GM12878 (cell line): ENCODE measurements around the gene MZB1. TPM values are rescaled to one million over a fixed set of nuclear protein-coding genes. Genes with fewer than 3 reads are reported as not detected.

Experiments
- ASH2L ChIP-seq: fragments of 300-600, 200-600 bp; sonication (generic); IDR thresholded peaks from 2 replicates; pipeline ENCODE4 v1.6.1; 2017; ENCODE audit warnings: low read depth, mild to moderate bottlenecking, borderline replicate concordance
- ATF7 ChIP-seq: fragments of 450-650 bp; IDR thresholded peaks from 2 replicates; pipeline ENCODE4 v1.6.1; 2016; ENCODE audit warnings: low read depth, mild to moderate bottlenecking
- BMI1 ChIP-seq: fragments of 450-650 bp; IDR thresholded peaks from 2 replicates; pipeline ENCODE4 v1.6.1; 2016; ENCODE audit warnings: mild to moderate bottlenecking, moderate library complexity, borderline replicate concordance
- CTCF ChIP-seq, 3 experiments: IDR thresholded peaks in 2 of 3; conservative IDR thresholded peaks in 1 of 3; 2 replicates each; pipeline ENCODE4 v1.5.1; 2011; ENCODE audit warnings: low read depth in 3 of 3, low read length in 3 of 3, mild to moderate bottlenecking in 3 of 3, control low read depth in 2 of 3, moderate library complexity in 2 of 3, inconsistent platforms in 1 of 3, mixed read lengths in 1 of 3; ENCODE audit not compliant: control insufficient read depth in 2 of 3, insufficient read depth in 1 of 3; ENCODE audit errors: extremely low read depth in 1 of 3
- ETV6 ChIP-seq, 2 experiments: fragments of 450-650 bp in 1 of 2; IDR thresholded peaks in 1 of 2; conservative IDR thresholded peaks in 1 of 2; 2 replicates each; pipeline ENCODE4 v1.6.1; 2014; ENCODE audit warnings: antibody characterized with exemption in 1 of 2, borderline replicate concordance in 1 of 2, low read depth in 1 of 2, mild to moderate bottlenecking in 1 of 2, moderate library complexity in 1 of 2
- FOXM1 ChIP-seq: IDR thresholded peaks from 2 replicates; pipeline ENCODE4 v1.6.1; 2012; ENCODE audit warnings: low read depth, mild to moderate bottlenecking, inconsistent platforms, low read length, moderate library complexity
- IRF4 ChIP-seq: IDR thresholded peaks from 2 replicates; pipeline ENCODE4 v1.6.1; 2011; ENCODE audit warnings: low read depth, low read length
- LARP7 ChIP-seq: fragments of 450-650 bp; IDR thresholded peaks from 2 replicates; pipeline ENCODE4 v1.6.1; 2017; ENCODE audit warnings: mild to moderate bottlenecking
- NFYA ChIP-seq: IDR thresholded peaks from 2 replicates; pipeline ENCODE4 v1.6.1; 2011; ENCODE audit warnings: low read depth, mild to moderate bottlenecking, low read length, improper control_type of control experiment, borderline replicate concordance
- NR2C1 ChIP-seq: fragments of 450-650 bp; IDR thresholded peaks from 2 replicates; pipeline ENCODE4 v1.6.1; 2017; ENCODE audit warnings: antibody characterized with exemption, mild to moderate bottlenecking, moderate library complexity
- PAX5 ChIP-seq: IDR thresholded peaks from 2 replicates; pipeline ENCODE4 v1.6.1; 2011; ENCODE audit warnings: low read depth, low read length, borderline replicate concordance
- PAX8 ChIP-seq: fragments of 450-650 bp; IDR thresholded peaks from 2 replicates; pipeline ENCODE4 v1.6.1; 2017; ENCODE audit warnings: mild to moderate bottlenecking, moderate library complexity
- PML ChIP-seq: IDR thresholded peaks from 2 replicates; pipeline ENCODE4 v1.6.1; 2012; ENCODE audit warnings: low read length, inconsistent platforms
- RAD51 ChIP-seq: fragments of 450-650 bp; IDR thresholded peaks from 2 replicates; pipeline ENCODE4 v1.6.1; 2016; ENCODE audit warnings: moderate library complexity, mild to moderate bottlenecking, inconsistent platforms
- RUNX3 ChIP-seq: IDR thresholded peaks from 2 replicates; pipeline ENCODE4 v1.6.1; 2012; ENCODE audit warnings: low read length, inconsistent platforms
- SMARCA5 ChIP-seq: fragments of 450-650 bp; IDR thresholded peaks from 2 replicates; pipeline ENCODE4 v1.6.1; 2017; ENCODE audit warnings: mild to moderate bottlenecking
- TAF1 ChIP-seq: IDR thresholded peaks from 2 replicates; pipeline ENCODE4 v1.6.1; 2011; ENCODE audit warnings: mild to moderate bottlenecking, low read depth, low read length, borderline replicate concordance
- WRNIP1 ChIP-seq: IDR thresholded peaks from 2 replicates; pipeline ENCODE4 v1.6.1; 2011; ENCODE audit warnings: low read depth, low read length, improper control_type of control experiment, borderline replicate concordance
- YY1 ChIP-seq: IDR thresholded peaks from 2 replicates; pipeline ENCODE4 v1.6.1; 2011; ENCODE audit warnings: low read depth, mild to moderate bottlenecking, low read length
- ZNF207 ChIP-seq: fragments of 450-650 bp; IDR thresholded peaks from 2 replicates; pipeline ENCODE4 v1.6.1; 2014; ENCODE audit warnings: antibody characterized with exemption, mild to moderate bottlenecking, borderline replicate concordance
- polyA plus RNA-seq, 11 experiments: library from polyadenylated mRNA; depleted of rRNA in 4 of 11; unstranded in 6 of 11; stranded (reverse) in 5 of 11; fragments of >200 nt; fragmentation: Nextera tagmentation in 4 of 11; fragmentation: Illumina TruSeq in 1 of 11; extraction: Ambion mirVana in 4 of 11; extraction: Trizol in 1 of 11; gene quantifications; 1 replicate in 1 of 11; 2 replicates in 10 of 11; pipeline versions ENCODE4 v1.2.1 to v1.2.3, GENCODE V29; 2011 to 2016; ENCODE audit warnings: inconsistent platforms in 2 of 11, missing spikeins in 2 of 11, low read depth in 1 of 11
- total RNA-seq, 4 experiments: library from RNA; depleted of rRNA in 3 of 4; stranded (reverse); fragments of >200 nt in 3 of 4; fragmentation: Illumina TruSeq in 1 of 4; extraction: Trizol in 1 of 4; gene quantifications; 2 replicates each; pipeline versions ENCODE4 v1.2.1 to v1.2.3, GENCODE V29; 2013 to 2021
- TF ChIP-seq, protein P1 (sequence below): fragments of 450-650 bp; IDR thresholded peaks from 2 replicates; pipeline ENCODE4 v1.6.1; 2017; ENCODE audit warnings: mild to moderate bottlenecking, low read depth, inconsistent platforms; ENCODE audit not compliant: poor library complexity, severe bottlenecking
- TF ChIP-seq, protein P2 (sequence below): IDR thresholded peaks from 2 replicates; pipeline ENCODE4 v1.6.1; 2012; ENCODE audit warnings: low read depth, low read length, improper control_type of control experiment
- TF ChIP-seq, protein P3 (sequence below): fragments of 450-650 bp; conservative IDR thresholded peaks from 2 replicates; pipeline ENCODE4 v1.6.1; 2017; ENCODE audit warnings: mild to moderate bottlenecking, moderate library complexity

MZB1 gene
- total and polyA plus RNA-seq, 10 of the 15 experiments (the other 5 are each of a cell fraction or from before 2014, with no cell fraction given) = 19.3 to 406 (median 188) TPM

DNA sequence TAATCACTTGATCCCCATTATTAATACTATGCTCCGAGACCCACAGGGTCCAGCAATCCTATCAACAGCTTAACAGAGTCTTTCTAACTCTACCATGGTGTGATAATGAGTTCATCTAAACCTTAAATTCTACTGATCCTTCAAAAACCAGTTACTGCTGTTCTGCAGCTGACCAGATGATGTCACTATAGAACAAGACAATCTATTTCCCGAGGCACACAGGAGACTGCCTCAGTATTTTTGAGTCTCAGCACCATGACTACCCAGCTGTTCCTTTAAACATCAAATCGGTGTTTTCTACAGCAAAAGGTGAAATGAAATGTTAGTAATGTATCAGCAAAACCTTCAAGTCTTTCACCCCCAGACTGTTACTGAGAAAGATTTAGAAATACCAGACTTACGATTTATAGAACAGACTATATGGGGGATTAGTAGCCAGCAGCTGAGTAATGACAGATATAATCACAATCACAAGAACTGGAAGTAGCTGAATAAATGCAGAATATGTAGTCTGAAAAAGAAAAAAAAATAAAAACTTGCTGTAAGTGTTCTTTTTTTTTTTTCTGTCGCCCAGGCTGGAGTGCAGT is 32.7 kb upstream of the MZB1 start (continued):
- TF ChIP-seq, protein P1, sequence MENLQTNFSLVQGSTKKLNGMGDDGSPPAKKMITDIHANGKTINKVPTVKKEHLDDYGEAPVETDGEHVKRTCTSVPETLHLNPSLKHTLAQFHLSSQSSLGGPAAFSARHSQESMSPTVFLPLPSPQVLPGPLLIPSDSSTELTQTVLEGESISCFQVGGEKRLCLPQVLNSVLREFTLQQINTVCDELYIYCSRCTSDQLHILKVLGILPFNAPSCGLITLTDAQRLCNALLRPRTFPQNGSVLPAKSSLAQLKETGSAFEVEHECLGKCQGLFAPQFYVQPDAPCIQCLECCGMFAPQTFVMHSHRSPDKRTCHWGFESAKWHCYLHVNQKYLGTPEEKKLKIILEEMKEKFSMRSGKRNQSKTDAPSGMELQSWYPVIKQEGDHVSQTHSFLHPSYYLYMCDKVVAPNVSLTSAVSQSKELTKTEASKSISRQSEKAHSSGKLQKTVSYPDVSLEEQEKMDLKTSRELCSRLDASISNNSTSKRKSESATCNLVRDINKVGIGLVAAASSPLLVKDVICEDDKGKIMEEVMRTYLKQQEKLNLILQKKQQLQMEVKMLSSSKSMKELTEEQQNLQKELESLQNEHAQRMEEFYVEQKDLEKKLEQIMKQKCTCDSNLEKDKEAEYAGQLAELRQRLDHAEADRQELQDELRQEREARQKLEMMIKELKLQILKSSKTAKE = peak; percentile 50
- TF ChIP-seq RAD51 (peak; percentile 23; the same call in 1 of the 2 replicates), TAF1 (no peak), NR2C1 (no peak), IRF4 (no peak), ATF7 (peak; percentile 90), ASH2L (no peak), WRNIP1 (no peak), PAX5 (no peak), SMARCA5 (0 out of 2 replicates have a peak, but pooled peaks have one; percentile 23), RUNX3 (0 out of 2 replicates have a peak, but pooled peaks have one; percentile 16), YY1 (peak; percentile 53; the same call in 1 of the 2 replicates), PAX8 (no peak), ETV6 (conservative IDR thresholded peaks at IDR 0.05 in 1 of 2, IDR thresholded peaks at IDR 0.05 in 1 of 2; ENCODE audit: borderline replicate concordance in 1 of 2, low read depth in 1 of 2) (no peak), NFYA (no peak), PML (peak; percentile 27; the same call in 1 of the 2 replicates), LARP7 (no peak), ZNF207 (peak; percentile 37; the same call in 1 of the 2 replicates), BMI1 (no peak), FOXM1 (peak; percentile 66; the same call in 1 of the 2 replicates), CTCF (IDR thresholded peaks at IDR 0.05 in 2 of 3, conservative IDR thresholded peaks at IDR 0.05 in 1 of 3; ENCODE audit: control insufficient read depth in 2 of 3, extremely low read depth in 1 of 3, insufficient read depth in 1 of 3, low read depth in 3 of 3, low read length in 3 of 3) (peak; percentile 85 to 95 (median 94))
- TF ChIP-seq, protein P2, sequence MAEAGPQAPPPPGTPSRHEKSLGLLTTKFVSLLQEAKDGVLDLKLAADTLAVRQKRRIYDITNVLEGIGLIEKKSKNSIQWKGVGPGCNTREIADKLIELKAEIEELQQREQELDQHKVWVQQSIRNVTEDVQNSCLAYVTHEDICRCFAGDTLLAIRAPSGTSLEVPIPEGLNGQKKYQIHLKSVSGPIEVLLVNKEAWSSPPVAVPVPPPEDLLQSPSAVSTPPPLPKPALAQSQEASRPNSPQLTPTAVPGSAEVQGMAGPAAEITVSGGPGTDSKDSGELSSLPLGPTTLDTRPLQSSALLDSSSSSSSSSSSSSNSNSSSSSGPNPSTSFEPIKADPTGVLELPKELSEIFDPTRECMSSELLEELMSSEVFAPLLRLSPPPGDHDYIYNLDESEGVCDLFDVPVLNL = no peak
- TF ChIP-seq, protein P3, sequence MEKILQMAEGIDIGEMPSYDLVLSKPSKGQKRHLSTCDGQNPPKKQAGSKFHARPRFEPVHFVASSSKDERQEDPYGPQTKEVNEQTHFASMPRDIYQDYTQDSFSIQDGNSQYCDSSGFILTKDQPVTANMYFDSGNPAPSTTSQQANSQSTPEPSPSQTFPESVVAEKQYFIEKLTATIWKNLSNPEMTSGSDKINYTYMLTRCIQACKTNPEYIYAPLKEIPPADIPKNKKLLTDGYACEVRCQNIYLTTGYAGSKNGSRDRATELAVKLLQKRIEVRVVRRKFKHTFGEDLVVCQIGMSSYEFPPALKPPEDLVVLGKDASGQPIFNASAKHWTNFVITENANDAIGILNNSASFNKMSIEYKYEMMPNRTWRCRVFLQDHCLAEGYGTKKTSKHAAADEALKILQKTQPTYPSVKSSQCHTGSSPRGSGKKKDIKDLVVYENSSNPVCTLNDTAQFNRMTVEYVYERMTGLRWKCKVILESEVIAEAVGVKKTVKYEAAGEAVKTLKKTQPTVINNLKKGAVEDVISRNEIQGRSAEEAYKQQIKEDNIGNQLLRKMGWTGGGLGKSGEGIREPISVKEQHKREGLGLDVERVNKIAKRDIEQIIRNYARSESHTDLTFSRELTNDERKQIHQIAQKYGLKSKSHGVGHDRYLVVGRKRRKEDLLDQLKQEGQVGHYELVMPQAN = peak; percentile 32; the same call in 1 of the 2 replicates
